Endodermal cell (in vitro differentiated cells): Measurements from ENCODE around the gene IGLON5. TPM values are rescaled to one million over a fixed set of nuclear protein-coding genes. Genes with fewer than 3 reads are reported as not detected.

Experiments used
- DNase-seq: peaks from one replicate; pipeline ENCODE4 v3.0.0-alpha.2; 2017
- H3K27ac ChIP-seq: 2 replicates; pipeline ENCODE4 v1.5.1; 2013; ENCODE audit warnings: mild to moderate bottlenecking, low read depth, low read length, moderate library complexity
- H3K27me3 ChIP-seq: 2 replicates; pipeline ENCODE4 v1.6.1; 2013; ENCODE audit warnings: mild to moderate bottlenecking, low read length, moderate library complexity; ENCODE audit not compliant: insufficient read depth, control insufficient read depth, poor library complexity, severe bottlenecking
- H3K36me3 ChIP-seq: 2 replicates; pipeline ENCODE4 v1.7.0; 2013; ENCODE audit warnings: mild to moderate bottlenecking, low read length, moderate library complexity; ENCODE audit not compliant: control insufficient read depth, insufficient read depth
- H3K4me1 ChIP-seq: one replicate; pipeline ENCODE4 v1.7.0; 2013; ENCODE audit warnings: low read length; ENCODE audit not compliant: control insufficient read depth, insufficient read depth
- H3K4me3 ChIP-seq: 2 replicates; pipeline ENCODE4 v1.5.1; 2013; ENCODE audit warnings: mild to moderate bottlenecking, low read length, moderate library complexity
- H3K9ac ChIP-seq: 2 replicates; pipeline ENCODE4 v1.6.1; 2013; ENCODE audit warnings: mild to moderate bottlenecking, low read length, moderate library complexity; ENCODE audit not compliant: poor library complexity, severe bottlenecking; ENCODE audit errors: extremely low read depth
- H3K9me3 ChIP-seq: 2 replicates; pipeline ENCODE4 v1.6.1; 2013; ENCODE audit warnings: mild to moderate bottlenecking, low read length, moderate library complexity; ENCODE audit not compliant: control insufficient read depth
- H3K27ac Mint-ChIP-seq: 2 replicates; pipeline ENCODE4 v1.8.0; 2020; ENCODE audit warnings: mixed read lengths
- H3K27me3 Mint-ChIP-seq: 2 replicates; pipeline ENCODE4 v1.8.0; 2021; ENCODE audit warnings: mild to moderate bottlenecking, mixed read lengths; ENCODE audit not compliant: insufficient read depth
- H3K36me3 Mint-ChIP-seq: 2 replicates; pipeline ENCODE4 v1.8.0; 2020; ENCODE audit warnings: low read depth, mixed read lengths
- H3K4me1 Mint-ChIP-seq: 2 replicates; pipeline ENCODE4 v1.8.0; 2020; ENCODE audit warnings: mixed read lengths
- H3K4me3 Mint-ChIP-seq: 2 replicates; pipeline ENCODE4 v1.8.0; 2020; ENCODE audit warnings: mild to moderate bottlenecking, moderate library complexity, mixed read lengths
- H3K9me3 Mint-ChIP-seq: 2 replicates; pipeline ENCODE4 v1.8.0; 2020; ENCODE audit warnings: mild to moderate bottlenecking, mixed read lengths
- WGBS, 2 experiments: methylation state at CpG; one replicate each; pipeline versions ENCODE4 v1.1.5 to v1.1.7; 2013; ENCODE audit warnings: missing lambda C conversion rate in 2 of 2, mixed read lengths in 1 of 2; ENCODE audit not compliant: insufficient coverage in 1 of 2, insufficient read length in 1 of 2; 5-methylcytosine and 5-hydroxymethylcytosine counted together
- total RNA-seq, 2 donors: library from RNA; stranded (reverse); fragmentation: NEBNext Ultra II Directional in 1 of 2; extraction: Animal tissue kit (Norgen Biotek cat#: 25700) in 1 of 2; gene quantifications; 2 replicates in 1 of 2; 3 replicates in 1 of 2; pipeline ENCODE4 v1.2.1, GENCODE V29; 2021
- TF ChIP-seq, protein P1 (sequence below): fragments of 200-600 bp; sonication (generic); conservative IDR thresholded peaks from 2 replicates; pipeline ENCODE4 v1.5.0; 2021; ENCODE audit warnings: antibody characterized with exemption, mild to moderate bottlenecking

The IGLON5 gene
- total RNA-seq, 2 donors from 2014 or later: 42.7 to 49.4 TPM

DNA sequence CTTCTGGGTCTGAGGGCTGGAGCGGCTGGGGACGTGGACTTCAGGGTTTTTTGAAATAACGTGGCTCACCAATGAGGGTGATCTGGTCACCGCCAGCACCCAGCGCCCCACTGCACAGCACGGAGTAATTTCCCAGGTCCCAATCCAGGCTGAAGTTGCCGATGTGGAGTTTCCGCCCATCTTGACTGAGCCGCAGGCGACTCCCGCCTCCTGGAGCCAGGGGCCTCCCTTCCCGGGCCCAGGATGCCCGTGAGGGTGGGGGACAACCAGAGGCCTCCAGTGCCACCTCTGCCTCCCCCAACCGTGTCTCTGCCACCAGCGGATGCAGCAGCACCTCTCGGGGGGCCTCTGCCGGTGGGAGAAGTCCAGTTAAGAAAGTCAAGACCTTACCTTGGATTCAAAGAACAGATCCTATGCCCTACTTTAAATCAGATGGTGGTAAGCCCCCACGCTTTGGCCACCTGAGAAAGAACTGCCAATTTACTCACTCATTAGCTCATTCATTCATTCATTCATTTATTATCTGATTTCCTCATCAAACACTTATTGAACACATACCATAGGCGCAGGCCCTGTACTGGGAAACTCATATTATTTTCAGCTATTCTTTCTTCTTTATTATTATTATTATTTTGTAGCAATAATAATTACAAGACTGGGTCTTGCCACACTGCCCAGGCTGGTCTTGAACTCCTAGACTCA lies 26.6 kb downstream of the IGLON5 start:
- Mint-ChIP-seq H3K9me3 (no peaks in the 10 kb centered on the region), H3K27ac (peak overlapping the region; percentile 48), H3K27me3 (peaks cover 7% of the 10 kb centered on the region), H3K4me1 (peaks cover 23% of the 10 kb centered on the region), H3K36me3 (peaks cover 22% of the 10 kb centered on the region), H3K4me3 (peak overlapping the region; percentile 79)
- H3K9me3 ChIP-seq: no peaks in the 10 kb centered on the region
- H3K27ac ChIP-seq: no peak overlapping the region
- WGBS, 2 experiments: 87 to 90% methylated on average over 15 to 19 of the region's 19 CpGs
- peak overlapping the region; percentile 84 for H3K4me3 ChIP-seq
- peaks cover 9% of the 10 kb centered on the region for H3K4me1 ChIP-seq
- TF ChIP-seq, protein P1, sequence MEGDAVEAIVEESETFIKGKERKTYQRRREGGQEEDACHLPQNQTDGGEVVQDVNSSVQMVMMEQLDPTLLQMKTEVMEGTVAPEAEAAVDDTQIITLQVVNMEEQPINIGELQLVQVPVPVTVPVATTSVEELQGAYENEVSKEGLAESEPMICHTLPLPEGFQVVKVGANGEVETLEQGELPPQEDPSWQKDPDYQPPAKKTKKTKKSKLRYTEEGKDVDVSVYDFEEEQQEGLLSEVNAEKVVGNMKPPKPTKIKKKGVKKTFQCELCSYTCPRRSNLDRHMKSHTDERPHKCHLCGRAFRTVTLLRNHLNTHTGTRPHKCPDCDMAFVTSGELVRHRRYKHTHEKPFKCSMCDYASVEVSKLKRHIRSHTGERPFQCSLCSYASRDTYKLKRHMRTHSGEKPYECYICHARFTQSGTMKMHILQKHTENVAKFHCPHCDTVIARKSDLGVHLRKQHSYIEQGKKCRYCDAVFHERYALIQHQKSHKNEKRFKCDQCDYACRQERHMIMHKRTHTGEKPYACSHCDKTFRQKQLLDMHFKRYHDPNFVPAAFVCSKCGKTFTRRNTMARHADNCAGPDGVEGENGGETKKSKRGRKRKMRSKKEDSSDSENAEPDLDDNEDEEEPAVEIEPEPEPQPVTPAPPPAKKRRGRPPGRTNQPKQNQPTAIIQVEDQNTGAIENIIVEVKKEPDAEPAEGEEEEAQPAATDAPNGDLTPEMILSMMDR: no peak
- no peak overlapping the region for H3K9ac ChIP-seq
- H3K36me3 ChIP-seq: no peaks in the 10 kb centered on the region
- H3K27me3 ChIP-seq: no peaks in the 10 kb centered on the region
- peak; percentile 48 for DNase-seq

DNA sequence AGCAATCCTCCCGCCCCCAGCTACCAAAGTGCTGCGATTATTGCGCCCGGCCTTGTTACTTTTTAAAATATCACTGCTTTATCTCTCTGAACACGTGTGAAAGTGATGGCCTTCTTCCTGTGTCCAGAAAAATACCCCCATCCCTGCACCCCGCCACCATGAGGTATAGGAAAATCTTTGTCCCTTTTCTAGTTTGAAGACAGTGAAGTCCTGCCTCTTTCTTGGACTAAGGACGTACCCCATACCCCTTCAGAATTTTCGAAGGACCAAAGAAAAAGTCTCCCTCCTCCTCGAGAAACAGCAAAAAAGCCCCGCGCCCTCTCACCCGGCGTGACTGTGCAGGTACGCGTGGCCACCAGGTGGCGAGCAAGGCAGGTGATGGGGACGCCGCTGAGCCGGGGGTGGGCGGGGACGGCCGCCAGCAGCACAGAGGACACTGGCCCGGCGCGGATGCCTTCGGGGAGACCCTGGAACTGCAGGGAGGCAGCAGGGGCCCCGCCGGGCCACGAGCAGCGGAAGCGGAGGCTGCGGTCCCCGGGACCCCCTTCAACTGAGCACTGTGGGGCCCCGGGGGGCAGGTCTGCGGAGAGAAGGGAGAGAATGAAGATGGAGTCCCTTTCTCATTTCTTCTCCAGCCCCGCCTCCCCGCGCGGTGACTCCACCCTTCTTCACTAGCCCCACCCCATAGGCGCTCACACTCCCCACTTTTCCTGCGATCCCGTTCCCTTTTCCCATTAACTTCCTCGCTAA lies 27.3 kb downstream of the IGLON5 start:
- Mint-ChIP-seq H3K4me1 (peaks cover 25% of the 10 kb centered on the region), H3K9me3 (no peaks in the 10 kb centered on the region), H3K4me3 (peak overlapping the region; percentile 79), H3K27me3 (peaks cover 7% of the 10 kb centered on the region), H3K27ac (peak overlapping the region; percentile 98), H3K36me3 (peaks cover 19% of the 10 kb centered on the region)
- Histone ChIP-seq H3K9ac (peak overlapping the region; percentile 33), H3K4me3 (peak overlapping the region; percentile 84), H3K36me3 (no peaks in the 10 kb centered on the region), H3K27me3 (no peaks in the 10 kb centered on the region), H3K9me3 (no peaks in the 10 kb centered on the region), H3K4me1 (peaks cover 9% of the 10 kb centered on the region), H3K27ac (peak overlapping the region; percentile 44)
- TF ChIP-seq, protein P1: peak; percentile 94
- DNase-seq: peak; percentile 97
- WGBS, 2 experiments: 4 to 12% methylated on average over 19 to 42 of the region's 43 CpGs

DNA sequence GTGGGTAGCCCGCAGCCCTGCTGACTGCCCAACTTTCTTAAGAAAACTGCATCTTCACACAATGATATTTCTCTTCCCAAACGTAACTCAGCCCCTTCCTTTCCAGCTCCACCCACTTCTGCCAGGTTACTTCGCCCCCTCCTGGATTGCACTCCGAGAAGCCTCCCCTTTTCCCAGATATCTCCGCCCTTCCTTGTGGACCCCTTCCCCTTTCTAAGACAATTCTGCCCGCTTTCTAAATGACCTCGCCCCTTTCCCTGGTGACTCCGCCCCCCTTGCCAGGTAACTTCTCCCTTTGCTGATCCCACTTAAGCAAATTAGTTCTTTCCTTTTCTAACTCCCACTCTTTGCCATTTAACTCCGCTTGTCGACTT lies 27.9 kb downstream of the IGLON5 start:
- TF ChIP-seq, protein P1: no peak
- Mint-ChIP-seq H3K4me1 (peaks cover 25% of the 10 kb centered on the region), H3K9me3 (no peaks in the 10 kb centered on the region), H3K27me3 (peaks cover 7% of the 10 kb centered on the region), H3K36me3 (peaks cover 14% of the 10 kb centered on the region), H3K27ac (peak overlapping the region; percentile 98), H3K4me3 (peak overlapping the region; percentile 79)
- Histone ChIP-seq H3K9ac (peak overlapping the region; percentile 33), H3K27me3 (no peaks in the 10 kb centered on the region), H3K4me1 (peaks cover 9% of the 10 kb centered on the region), H3K27ac (peak overlapping the region; percentile 44), H3K9me3 (no peaks in the 10 kb centered on the region), H3K4me3 (peak overlapping the region; percentile 84), H3K36me3 (no peaks in the 10 kb centered on the region)
- WGBS, 2 experiments: 0% methylated on average over 9 to 10 of the region's 10 CpGs
- DNase-seq: no peak
